ENCODE measurements around the gene ERMP1.

ERMP1 gene

DNA sequence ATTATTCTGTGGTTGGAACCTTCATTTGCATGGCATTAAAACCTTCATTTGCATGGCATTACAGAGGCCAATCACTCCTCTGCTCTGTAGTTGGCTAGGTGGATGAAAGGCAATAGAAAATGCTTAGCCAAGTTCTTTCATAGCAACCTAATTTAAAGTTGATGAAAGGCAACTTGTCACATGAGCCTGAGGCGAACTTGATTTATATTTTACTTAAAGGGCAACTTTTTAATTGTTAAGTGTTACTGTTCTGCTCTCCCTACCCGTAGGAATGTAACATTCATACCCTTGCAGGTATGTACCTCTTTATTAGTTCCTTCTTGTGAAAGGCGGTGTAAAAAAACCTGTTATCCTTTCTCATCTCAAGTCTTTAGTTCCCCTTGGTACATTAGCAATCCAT is 7.9 kb upstream of the ERMP1 start:
- no peaks in the 10 kb centered on the region for H3F3A ChIP-seq (ENCODE audit: control insufficient read depth, insufficient read depth)
- peaks cover 5% of the 10 kb centered on the region; the same call in 1 of the 2 replicates for H3K4me1 ChIP-seq (ENCODE audit: control insufficient read depth, low read length)
- H3K27ac ChIP-seq (ENCODE audit: low read depth, low read length): no peak overlapping the region
- H3K9me2 ChIP-seq (replicated peaks; ENCODE audit: control insufficient read depth, low read length): no peaks in the 10 kb centered on the region
- no peaks in the 10 kb centered on the region for H3K36me3 ChIP-seq (ENCODE audit: control insufficient read depth, low read length)
- H3K9me3 ChIP-seq (ENCODE audit: control insufficient read depth, insufficient read depth, low read length): peaks cover 7% of the 10 kb centered on the region; the same call in 1 of the 2 replicates
- no peak overlapping the region for H3K4me3 ChIP-seq (ENCODE audit: low read length)
- TF ChIP-seq EZH2phosphoT487 (IDR thresholded peaks at IDR 0.05; ENCODE audit: borderline replicate concordance, low read length): no peak
- TF ChIP-seq, protein P1, sequence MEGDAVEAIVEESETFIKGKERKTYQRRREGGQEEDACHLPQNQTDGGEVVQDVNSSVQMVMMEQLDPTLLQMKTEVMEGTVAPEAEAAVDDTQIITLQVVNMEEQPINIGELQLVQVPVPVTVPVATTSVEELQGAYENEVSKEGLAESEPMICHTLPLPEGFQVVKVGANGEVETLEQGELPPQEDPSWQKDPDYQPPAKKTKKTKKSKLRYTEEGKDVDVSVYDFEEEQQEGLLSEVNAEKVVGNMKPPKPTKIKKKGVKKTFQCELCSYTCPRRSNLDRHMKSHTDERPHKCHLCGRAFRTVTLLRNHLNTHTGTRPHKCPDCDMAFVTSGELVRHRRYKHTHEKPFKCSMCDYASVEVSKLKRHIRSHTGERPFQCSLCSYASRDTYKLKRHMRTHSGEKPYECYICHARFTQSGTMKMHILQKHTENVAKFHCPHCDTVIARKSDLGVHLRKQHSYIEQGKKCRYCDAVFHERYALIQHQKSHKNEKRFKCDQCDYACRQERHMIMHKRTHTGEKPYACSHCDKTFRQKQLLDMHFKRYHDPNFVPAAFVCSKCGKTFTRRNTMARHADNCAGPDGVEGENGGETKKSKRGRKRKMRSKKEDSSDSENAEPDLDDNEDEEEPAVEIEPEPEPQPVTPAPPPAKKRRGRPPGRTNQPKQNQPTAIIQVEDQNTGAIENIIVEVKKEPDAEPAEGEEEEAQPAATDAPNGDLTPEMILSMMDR (IDR thresholded peaks at IDR 0.05; ENCODE audit: low read depth, low read length, poor library complexity, severe bottlenecking): no peak
- no peaks in the 10 kb centered on the region for H4K20me1 ChIP-seq (ENCODE audit: control insufficient read depth, insufficient read depth, low read depth, low read length)
- no peaks in the 10 kb centered on the region for H3K79me2 ChIP-seq (ENCODE audit: control insufficient read depth, low read length)
- no peaks in the 10 kb centered on the region for H3K27me3 ChIP-seq (ENCODE audit: control insufficient read depth, low read length)
- H3K4me2 ChIP-seq (ENCODE audit: low read length): no peak overlapping the region

DNA sequence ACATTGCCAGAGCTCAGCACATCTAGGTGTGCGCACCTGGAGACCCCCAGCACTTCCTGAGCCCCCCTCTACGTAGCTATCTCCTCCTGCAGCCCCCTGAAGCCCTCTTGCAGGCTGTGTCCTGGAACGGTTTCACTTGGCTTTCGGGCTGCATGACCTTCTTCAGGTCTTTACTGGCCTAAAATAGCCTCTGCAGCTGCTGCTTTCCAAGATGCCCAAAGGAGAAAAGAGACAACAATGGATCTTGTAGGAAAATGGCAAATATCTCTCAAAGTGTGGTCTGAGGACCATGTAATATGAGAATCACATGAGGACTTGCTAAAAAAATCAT is 6.6 kb upstream of the ERMP1 start:
- Histone ChIP-seq H3K9me3 (ENCODE audit: control insufficient read depth, insufficient read depth, low read length) (peaks cover 7% of the 10 kb centered on the region; the same call in 1 of the 2 replicates), H3K79me2 (ENCODE audit: control insufficient read depth, low read length) (no peaks in the 10 kb centered on the region), H3K9me2 (replicated peaks; ENCODE audit: control insufficient read depth, low read length) (no peaks in the 10 kb centered on the region), H3K4me1 (ENCODE audit: control insufficient read depth, low read length) (peaks cover 5% of the 10 kb centered on the region; the same call in 1 of the 2 replicates), H3K4me2 (ENCODE audit: low read length) (no peak overlapping the region), H4K20me1 (ENCODE audit: control insufficient read depth, insufficient read depth, low read depth, low read length) (no peaks in the 10 kb centered on the region), H3F3A (ENCODE audit: control insufficient read depth, insufficient read depth) (no peaks in the 10 kb centered on the region), H3K36me3 (ENCODE audit: control insufficient read depth, low read length) (no peaks in the 10 kb centered on the region), H3K27me3 (ENCODE audit: control insufficient read depth, low read length) (no peaks in the 10 kb centered on the region), H3K4me3 (ENCODE audit: low read length) (no peak overlapping the region), H3K27ac (ENCODE audit: low read depth, low read length) (no peak overlapping the region)
- TF ChIP-seq EZH2phosphoT487 (IDR thresholded peaks at IDR 0.05; ENCODE audit: borderline replicate concordance, low read length): no peak
- TF ChIP-seq, protein P1 (IDR thresholded peaks at IDR 0.05; ENCODE audit: low read depth, low read length, poor library complexity, severe bottlenecking): no peak

DNA sequence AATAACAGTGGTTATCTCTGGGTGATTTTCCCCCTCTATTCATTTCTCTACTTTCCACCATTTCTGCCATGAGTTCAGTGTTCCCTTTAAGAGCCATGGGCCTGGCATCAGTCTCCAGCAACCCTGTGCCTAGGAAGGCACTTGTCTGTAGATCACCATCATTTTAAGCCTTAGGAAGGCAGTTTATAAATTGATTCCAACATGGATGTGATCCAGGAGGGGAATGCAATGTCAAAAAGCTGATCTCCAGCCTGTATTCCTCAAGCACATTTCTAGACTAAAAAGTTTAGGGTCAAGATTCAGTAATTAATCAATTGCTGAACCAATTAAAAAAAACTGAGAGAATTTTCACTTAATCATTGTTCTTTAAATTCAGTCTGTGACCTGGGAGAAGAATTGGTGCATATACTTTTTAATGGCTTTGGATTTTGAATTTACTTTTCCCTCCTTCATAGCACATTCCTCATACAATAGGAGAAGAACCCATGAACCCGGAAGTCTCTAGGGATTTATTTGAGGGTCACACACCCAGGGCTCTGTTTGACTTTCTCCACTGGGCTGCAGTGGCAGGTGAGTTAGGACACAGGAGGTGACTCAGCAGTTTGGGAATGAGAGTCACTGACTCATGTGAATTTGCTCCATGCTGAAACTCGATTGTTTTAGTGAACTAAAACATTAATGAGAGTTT is 6.1 kb upstream of the ERMP1 start:
- Histone ChIP-seq H4K20me1 (ENCODE audit: control insufficient read depth, insufficient read depth, low read depth, low read length) (no peaks in the 10 kb centered on the region), H3K9me3 (ENCODE audit: control insufficient read depth, insufficient read depth, low read length) (peaks cover 7% of the 10 kb centered on the region; the same call in 1 of the 2 replicates), H3K27ac (ENCODE audit: low read depth, low read length) (no peak overlapping the region), H3K36me3 (ENCODE audit: control insufficient read depth, low read length) (no peaks in the 10 kb centered on the region), H3K9me2 (replicated peaks; ENCODE audit: control insufficient read depth, low read length) (no peaks in the 10 kb centered on the region), H3K79me2 (ENCODE audit: control insufficient read depth, low read length) (no peaks in the 10 kb centered on the region), H3K4me3 (ENCODE audit: low read length) (no peak overlapping the region), H3K4me1 (ENCODE audit: control insufficient read depth, low read length) (peaks cover 6% of the 10 kb centered on the region), H3K27me3 (ENCODE audit: control insufficient read depth, low read length) (no peaks in the 10 kb centered on the region), H3K4me2 (ENCODE audit: low read length) (no peak overlapping the region), H3F3A (ENCODE audit: control insufficient read depth, insufficient read depth) (no peaks in the 10 kb centered on the region)
- TF ChIP-seq, protein P1 (IDR thresholded peaks at IDR 0.05; ENCODE audit: low read depth, low read length, poor library complexity, severe bottlenecking): no peak
- TF ChIP-seq EZH2phosphoT487 (IDR thresholded peaks at IDR 0.05; ENCODE audit: borderline replicate concordance, low read length): no peak

All from DOHH2 (cell line).